Motor neuron (in vitro differentiated cells): ENCODE measurements around the gene MOCS2. TPM values are rescaled to one million over a fixed set of nuclear protein-coding genes. Genes with fewer than 3 reads are reported as not detected.

Experiments used
- ATAC-seq, 8 experiments: fragments of 200-7000 bp; cut with Tn5 transposase; replicated peaks in 6 of 8; 2 replicates each; pipeline ENCODE4 v1.8.0; 2021; ENCODE audit warnings: mild to moderate bottlenecking in 8 of 8, moderate library complexity in 8 of 8
- H3K27ac ChIP-seq, 2 donors: fragments of 250-450 bp; sonication (Bioruptor Pico); 2 replicates each; pipeline ENCODE4 v1.9.0; 2021; ENCODE audit warnings: antibody characterized with exemption in 2 of 2, mild to moderate bottlenecking in 2 of 2, moderate library complexity in 1 of 2
- H3K4me1 ChIP-seq, 2 donors: fragments of 250-450 bp; sonication (Bioruptor Pico); replicated peaks in 1 of 2; 2 replicates each; pipeline ENCODE4 v1.6.1; 2021; ENCODE audit warnings: antibody characterized with exemption in 2 of 2, mild to moderate bottlenecking in 2 of 2, moderate library complexity in 1 of 2
- H3K4me3 ChIP-seq, 5 donors: fragments of 250-450 bp; sonication (Bioruptor Pico); 2 replicates each; pipeline ENCODE4 v1.9.0; 2021; ENCODE audit warnings: antibody characterized with exemption in 5 of 5, mild to moderate bottlenecking in 5 of 5, moderate library complexity in 4 of 5
- WGBS, 10 experiments: fragments of 450-650 bp; shearing (Covaris generic); methylation state at CpG; one replicate each; pipeline ENCODE4 v1.0.0; 2022; 5-methylcytosine and 5-hydroxymethylcytosine counted together
- in situ Hi-C, 9 experiments: fragments of 400-800 bp; cut with MboI; loops; one replicate each; pipeline ENCODE4 v1.15.0; 2021; ENCODE audit warnings: low sequenced_read_pairs in 9 of 9, low pct_unique_long_range_greater_than_20kb in 2 of 9; ENCODE audit not compliant: unreplicated experiment in 9 of 9
- total RNA-seq, 8 experiments: library from RNA; unstranded; fragments of 300-600 nt; gene quantifications; 2 replicates each; pipeline versions ENCODE4 v1.2.3 to v1.2.4, GENCODE V29; 2022

Gene MOCS2
- total RNA-seq, 8 experiments from 2014 or later = 20.2 to 46.3 (median 28.9) TPM

GRCh38 chr5:53067641-53068040 is 41.9 kb downstream of the MOCS2 start:
- no peak overlapping the region for H3K27ac ChIP-seq
- WGBS, 10 experiments = 0 to 100% (median 0%) methylated on average over 1 of the region's 1 CpG; no CpG with 5 or more reads in 3 of the 10 experiments
- in situ Hi-C loops = no loop called here
- H3K4me3 ChIP-seq = no peak overlapping the region
- no peak for ATAC-seq
- no peaks in the 10 kb centered on the region for H3K4me1 ChIP-seq

- in situ Hi-C loops = no loop called here
- ATAC-seq = no peak
- Histone ChIP-seq H3K4me3 (no peak overlapping the region), H3K4me1 (no peaks in the 10 kb centered on the region), H3K27ac (no peak overlapping the region)
- 80 to 100% (median 100%) methylated on average over 1 of the region's 1 CpG; no CpG with 5 or more reads in 4 of the 10 experiments for WGBS, 10 experiments
These were observed 43.5 kb downstream of the MOCS2 start for GRCh38 chr5:53066088-53066487.

- no peak overlapping the region for H3K4me3 ChIP-seq
- no peaks in the 10 kb centered on the region for H3K4me1 ChIP-seq
- no peak for ATAC-seq
- in situ Hi-C loops = no loop called here
- 13 to 100% (median 91%) methylated on average over 1 to 3 of the region's 3 CpGs for WGBS, 10 experiments
- no peak overlapping the region for H3K27ac ChIP-seq
These were observed 45.8 kb downstream of the MOCS2 start for GRCh38 chr5:53063791-53064190.

- 20 to 100% (median 96%) methylated on average over 1 to 2 of the region's 2 CpGs; no CpG with 5 or more reads in 1 of the 10 experiments for WGBS, 10 experiments
- H3K4me1 ChIP-seq = no peaks in the 10 kb centered on the region
These were observed 46.4 kb downstream of the MOCS2 start for GRCh38 chr5:53063176-53063575.

GRCh38 chr5:53059281-53059680 is 50.3 kb downstream of the MOCS2 start:
- no peak for ATAC-seq
- in situ Hi-C loops = no loop called here
- peaks cover 0 to 3% of the 10 kb centered on the region in 2 donors for H3K4me1 ChIP-seq
- 50 to 100% (median 90%) methylated on average over 1 to 5 of the region's 5 CpGs; no CpG with 5 or more reads in 2 of the 10 experiments for WGBS, 10 experiments
- no peak overlapping the region for H3K4me3 ChIP-seq
- no peak overlapping the region for H3K27ac ChIP-seq

More at GRCh38 chr5:53063176-53063575, 46.4 kb downstream of the MOCS2 start:
- Histone ChIP-seq H3K4me3 (no peak overlapping the region), H3K27ac (no peak overlapping the region)
- in situ Hi-C loops = no loop called here
- ATAC-seq = no peak

GRCh38 chr5:53055365-53055764 is 54.2 kb downstream of the MOCS2 start:
- no peak for ATAC-seq
- H3K4me3 ChIP-seq = no peak overlapping the region
- WGBS, 10 experiments = 72 to 96% (median 81%) methylated on average over 1 to 5 of the region's 5 CpGs
- H3K4me1 ChIP-seq = peaks cover 0 to 13% of the 10 kb centered on the region in 2 donors
- H3K27ac ChIP-seq = no peak overlapping the region
- in situ Hi-C loops = no loop called here

- no peak overlapping the region for H3K27ac ChIP-seq
- 8 to 94% (median 59%) methylated on average over 2 to 4 of the region's 4 CpGs; no CpG with 5 or more reads in 4 of the 10 experiments for WGBS, 10 experiments
- in situ Hi-C loops = no loop called here
- no peak overlapping the region for H3K4me3 ChIP-seq
- peaks cover 0 to 13% of the 10 kb centered on the region in 2 donors for H3K4me1 ChIP-seq
- ATAC-seq = peak in 1 of 8 experiments; percentile 27
These were observed 56.2 kb downstream of the MOCS2 start for GRCh38 chr5:53053364-53053763.

GRCh38 chr5:53052499-53052898 is 57.1 kb downstream of the MOCS2 start:
- H3K27ac ChIP-seq = no peak overlapping the region

GRCh38 chr5:53048248-53048647 is 61.3 kb downstream of the MOCS2 start:
- WGBS, 10 experiments = 40 to 100% (median 83%) methylated on average over 1 to 2 of the region's 2 CpGs; no CpG with 5 or more reads in 3 of the 10 experiments
- ATAC-seq = no peak
- in situ Hi-C loops = no loop called here
- H3K4me1 ChIP-seq = peaks cover 0 to 5% of the 10 kb centered on the region in 2 donors
- H3K27ac ChIP-seq = no peak overlapping the region
- no peak overlapping the region for H3K4me3 ChIP-seq

More at GRCh38 chr5:53052499-53052898, 57.1 kb downstream of the MOCS2 start:
- Histone ChIP-seq H3K4me3 (no peak overlapping the region), H3K4me1 (peaks cover 0 to 13% of the 10 kb centered on the region in 2 donors)
- WGBS, 10 experiments = 0 to 100% (median 83%) methylated on average over 1 to 2 of the region's 2 CpGs
- in situ Hi-C loops = no loop called here
- ATAC-seq = no peak

Other genes starting within 250 kb of the MOCS2 start
- gene ITGA2, start 120.4 kb downstream of the MOCS2 start, total RNA-seq = 1 to 10 TPM in 4 of 8 experiments, under 1 TPM in 4; 0.65 to 3.1 (median 1.1) TPM